CD14-positive monocyte (primary cell): ENCODE data around the gene C1QTNF7. TPM values are rescaled to one million over a fixed set of nuclear protein-coding genes. Genes with fewer than 3 reads are reported as not detected.

Source experiments
- DNase-seq, 3 donors: peaks; one replicate each; pipeline ENCODE4 v3.0.0-alpha.2; 2011 to 2022
- H2AFZ ChIP-seq: 2 replicates; pipeline ENCODE4 v1.6.0; 2012; ENCODE audit warnings: mild to moderate bottlenecking, low read depth, low read length, inconsistent platforms; ENCODE audit not compliant: insufficient read depth, poor library complexity, severe bottlenecking
- H3K27ac ChIP-seq, 2 donors: 1 replicate in 1 of 2; 2 replicates in 1 of 2; pipeline ENCODE4 v1.5.1; 2012 to 2013; ENCODE audit warnings: low read length in 2 of 2, control low read depth in 1 of 2, inconsistent platforms in 1 of 2, low read depth in 1 of 2, mild to moderate bottlenecking in 1 of 2
- H3K27me3 ChIP-seq, 2 donors: one replicate each; pipeline versions ENCODE4 v1.6.0 to v1.6.1; 2011 to 2013; ENCODE audit warnings: low read length in 2 of 2; ENCODE audit not compliant: control insufficient read depth in 2 of 2, insufficient read depth in 2 of 2
- H3K36me3 ChIP-seq, 2 donors: replicated peaks in 1 of 2; 1 replicate in 1 of 2; 2 replicates in 1 of 2; pipeline versions ENCODE4 v1.5.1 to v1.6.1; 2012 to 2013; ENCODE audit warnings: low read length in 2 of 2, control low read depth in 1 of 2, inconsistent platforms in 1 of 2, mild to moderate bottlenecking in 1 of 2; ENCODE audit not compliant: insufficient read depth in 2 of 2, control insufficient read depth in 1 of 2
- H3K4me1 ChIP-seq, 2 donors: 1 replicate in 1 of 2; 2 replicates in 1 of 2; pipeline versions ENCODE4 v1.5.1 to v1.6.1; 2012 to 2013; ENCODE audit warnings: low read length in 2 of 2, control low read depth in 1 of 2, inconsistent platforms in 1 of 2, mild to moderate bottlenecking in 1 of 2, moderate library complexity in 1 of 2; ENCODE audit not compliant: insufficient read depth in 2 of 2, control insufficient read depth in 1 of 2
- H3K4me2 ChIP-seq: replicated peaks from 2 replicates; pipeline ENCODE3; 2012; ENCODE audit warnings: low read length, moderate library complexity, mild to moderate bottlenecking; ENCODE audit not compliant: poor library complexity, severe bottlenecking; ENCODE audit errors: extremely low read depth
- H3K4me3 ChIP-seq, 3 experiments: fragments of 200-600 bp in 1 of 3; sonication (generic) in 1 of 3; replicated peaks in 1 of 3; 1 replicate in 2 of 3; 2 replicates in 1 of 3; pipeline ENCODE4 v1.5.1; 2011 to 2013; ENCODE audit warnings: low read length in 3 of 3, mild to moderate bottlenecking in 3 of 3, control low read depth in 2 of 3, low read depth in 2 of 3, inconsistent platforms in 1 of 3, moderate library complexity in 1 of 3
- H3K79me2 ChIP-seq: 2 replicates; pipeline ENCODE4 v1.6.0; 2012; ENCODE audit warnings: mild to moderate bottlenecking, control low read depth, inconsistent platforms, low read length, moderate library complexity; ENCODE audit not compliant: insufficient read depth
- H3K9ac ChIP-seq: 2 replicates; pipeline ENCODE4 v1.6.0; 2017; ENCODE audit warnings: low read length, mild to moderate bottlenecking; ENCODE audit not compliant: insufficient read depth, poor library complexity, severe bottlenecking
- H3K9me3 ChIP-seq, 2 donors: replicated peaks in 1 of 2; 1 replicate in 1 of 2; 2 replicates in 1 of 2; pipeline versions ENCODE4 v1.5.1 to v1.6.1; 2012 to 2013; ENCODE audit warnings: low read length in 2 of 2, control low read depth in 1 of 2; ENCODE audit not compliant: control insufficient read depth in 1 of 2, insufficient read depth in 1 of 2
- H4K20me1 ChIP-seq: 2 replicates; pipeline ENCODE4 v1.6.0; 2012; ENCODE audit warnings: mild to moderate bottlenecking, low read length, control low read depth, moderate library complexity; ENCODE audit not compliant: insufficient read depth
- H3K27ac Mint-ChIP-seq, 7 donors: one replicate each; pipeline ENCODE4 v1.8.0; 2020; ENCODE audit warnings: mild to moderate bottlenecking in 7 of 7, mixed read lengths in 7 of 7, moderate library complexity in 6 of 7, inconsistent platforms in 2 of 7
- H3K27me3 Mint-ChIP-seq, 3 donors: one replicate each; pipeline ENCODE4 v1.8.0; 2021 to 2022; ENCODE audit warnings: low read depth in 3 of 3, mild to moderate bottlenecking in 3 of 3, mixed read lengths in 3 of 3, moderate library complexity in 3 of 3, inconsistent platforms in 1 of 3
- H3K36me3 Mint-ChIP-seq, 2 donors: one replicate each; pipeline ENCODE4 v1.8.0; 2020; ENCODE audit warnings: mixed read lengths in 2 of 2, inconsistent platforms in 1 of 2, mild to moderate bottlenecking in 1 of 2
- H3K4me1 Mint-ChIP-seq: one replicate; pipeline ENCODE4 v1.8.0; 2020; ENCODE audit warnings: mild to moderate bottlenecking, mixed read lengths
- H3K4me3 Mint-ChIP-seq, 2 donors: one replicate each; pipeline ENCODE4 v1.8.0; 2020; ENCODE audit warnings: mild to moderate bottlenecking in 2 of 2, mixed read lengths in 2 of 2, moderate library complexity in 1 of 2
- H3K9me3 Mint-ChIP-seq, 7 donors: one replicate each; pipeline ENCODE4 v1.8.0; 2020 to 2022; ENCODE audit warnings: mixed read lengths in 7 of 7, mild to moderate bottlenecking in 6 of 7, moderate library complexity in 6 of 7, inconsistent platforms in 2 of 7
- WGBS: methylation state at CpG from one replicate; pipeline ENCODE4 v1.1.5; 2013; ENCODE audit warnings: missing lambda C conversion rate; ENCODE audit not compliant: insufficient coverage; 5-methylcytosine and 5-hydroxymethylcytosine counted together
- intact Hi-C, 2 donors: fragments of 100-400 bp; cut with micrococcal nuclease; formaldehyde crosslinking; loops; one replicate each; pipeline versions ENCODE4 v1.15.0 to v1.15.1; 2023
- polyA plus RNA-seq, 3 donors: library from polyadenylated mRNA; depleted of rRNA in 1 of 3; unstranded in 2 of 3; stranded (reverse) in 1 of 3; fragments of 300-500 nt in 2 of 3; fragments of >200 nt in 1 of 3; fragmentation: Illumina TruSeq in 2 of 3; gene quantifications; 1 replicate in 2 of 3; 2 replicates in 1 of 3; pipeline ENCODE4 v1.2.3, GENCODE V29; 2012 to 2021
- TF ChIP-seq, protein P1 (sequence below): fragments of 200-600 bp; IDR thresholded peaks from one replicate; pipeline ENCODE4 v1.8.0; 2022; ENCODE audit warnings: antibody characterized with exemption, mild to moderate bottlenecking

The C1QTNF7 gene
- polyA plus RNA-seq, 3 donors, result not detected

GRCh38 chr4:15385928-15386327 is 41.9 kb upstream of the C1QTNF7 start:
- no peak overlapping the region for H3K4me3 Mint-ChIP-seq
- peaks cover 0 to 3% (median 0%) of the 10 kb centered on the region in 7 donors for H3K9me3 Mint-ChIP-seq
- Histone ChIP-seq H3K36me3 (no peaks in the 10 kb centered on the region), H3K4me2 (no peak overlapping the region), H2AFZ (no peak overlapping the region), H3K4me3 (no peak overlapping the region), H3K79me2 (no peaks in the 10 kb centered on the region), H3K27ac (no peak overlapping the region), H3K9me3 (no peaks in the 10 kb centered on the region), H4K20me1 (no peaks in the 10 kb centered on the region), H3K9ac (no peak overlapping the region), H3K4me1 (peaks cover 0 to 3% of the 10 kb centered on the region in 2 donors), H3K27me3 (no peaks in the 10 kb centered on the region)
- TF ChIP-seq, protein P1, sequence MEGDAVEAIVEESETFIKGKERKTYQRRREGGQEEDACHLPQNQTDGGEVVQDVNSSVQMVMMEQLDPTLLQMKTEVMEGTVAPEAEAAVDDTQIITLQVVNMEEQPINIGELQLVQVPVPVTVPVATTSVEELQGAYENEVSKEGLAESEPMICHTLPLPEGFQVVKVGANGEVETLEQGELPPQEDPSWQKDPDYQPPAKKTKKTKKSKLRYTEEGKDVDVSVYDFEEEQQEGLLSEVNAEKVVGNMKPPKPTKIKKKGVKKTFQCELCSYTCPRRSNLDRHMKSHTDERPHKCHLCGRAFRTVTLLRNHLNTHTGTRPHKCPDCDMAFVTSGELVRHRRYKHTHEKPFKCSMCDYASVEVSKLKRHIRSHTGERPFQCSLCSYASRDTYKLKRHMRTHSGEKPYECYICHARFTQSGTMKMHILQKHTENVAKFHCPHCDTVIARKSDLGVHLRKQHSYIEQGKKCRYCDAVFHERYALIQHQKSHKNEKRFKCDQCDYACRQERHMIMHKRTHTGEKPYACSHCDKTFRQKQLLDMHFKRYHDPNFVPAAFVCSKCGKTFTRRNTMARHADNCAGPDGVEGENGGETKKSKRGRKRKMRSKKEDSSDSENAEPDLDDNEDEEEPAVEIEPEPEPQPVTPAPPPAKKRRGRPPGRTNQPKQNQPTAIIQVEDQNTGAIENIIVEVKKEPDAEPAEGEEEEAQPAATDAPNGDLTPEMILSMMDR, result no peak
- intact Hi-C loops, result no loop called here
- H3K27ac Mint-ChIP-seq, result no peak overlapping the region
- no peaks in the 10 kb centered on the region for H3K36me3 Mint-ChIP-seq
- no peak for DNase-seq
- 94% methylated on average over 4 of the region's 4 CpGs for WGBS
- H3K4me1 Mint-ChIP-seq, result no peaks in the 10 kb centered on the region
- no peaks in the 10 kb centered on the region for H3K27me3 Mint-ChIP-seq

GRCh38 chr4:15390494-15390893 is 37.3 kb upstream of the C1QTNF7 start:
- Histone ChIP-seq H3K4me2 (no peak overlapping the region), H3K27ac (no peak overlapping the region), H2AFZ (no peak overlapping the region), H3K79me2 (no peaks in the 10 kb centered on the region), H3K36me3 (no peaks in the 10 kb centered on the region), H4K20me1 (no peaks in the 10 kb centered on the region), H3K4me1 (peaks cover 0 to 3% of the 10 kb centered on the region in 2 donors), H3K4me3 (no peak overlapping the region), H3K9ac (no peak overlapping the region), H3K9me3 (peaks cover 0 to 6% of the 10 kb centered on the region in 2 donors), H3K27me3 (no peaks in the 10 kb centered on the region)
- WGBS, result no CpG with 5 or more reads among the region's 3 CpGs
- Mint-ChIP-seq H3K4me3 (no peak overlapping the region), H3K9me3 (peaks cover 2 to 6% (median 5%) of the 10 kb centered on the region in 7 donors), H3K4me1 (no peaks in the 10 kb centered on the region), H3K36me3 (peaks cover 0 to 3% of the 10 kb centered on the region in 2 donors), H3K27me3 (no peaks in the 10 kb centered on the region), H3K27ac (no peak overlapping the region)
- TF ChIP-seq, protein P1, result no peak
- DNase-seq, result no peak
- intact Hi-C loops, result loop anchor here in 1 of 2 donors (5.0 kb wide), 1 partner anchor 148 kb away; no protein-coding TSS in a partner anchor
